HG02588 (cell line): ENCODE results near the gene SLC25A36.
"Not testable (repeated sequence)": the region's sequence is repeated elsewhere in the genome, so short reads cannot be mapped to it uniquely, and the experiment has no call there.

Experiments
- ATAC-seq: cut with Tn5 transposase; IDR thresholded peaks from one replicate; pipeline ENCODE4 v1.9.1; 2021; ENCODE audit warnings: mild to moderate bottlenecking, moderate library complexity; ENCODE audit not compliant: unreplicated experiment

The SLC25A36 gene

GRCh38 chr3:140987792-140988191 lies 46.2 kb downstream of the SLC25A36 start:
- ATAC-seq: not testable (repeated sequence)

- ATAC-seq: no peak
Observed at GRCh38 chr3:140994316-140994715, 52.7 kb downstream of the SLC25A36 start.

GRCh38 chr3:140994861-140995260 lies 53.2 kb downstream of the SLC25A36 start:
- ATAC-seq: not testable (repeated sequence)

GRCh38 chr3:140995881-140996280 lies 54.2 kb downstream of the SLC25A36 start:
- no peak for ATAC-seq

GRCh38 chr3:141000027-141000663 lies 58.5 kb downstream of the SLC25A36 start:
- ATAC-seq: peak; percentile 66

- no peak for ATAC-seq
Observed at GRCh38 chr3:141000686-141001085, 59.0 kb downstream of the SLC25A36 start.

GRCh38 chr3:141006344-141006743 lies 64.7 kb downstream of the SLC25A36 start:
- no peak for ATAC-seq

- ATAC-seq: no peak
Observed at GRCh38 chr3:141009496-141009895, 67.9 kb downstream of the SLC25A36 start.

- ATAC-seq: peak; percentile 70
Observed at GRCh38 chr3:141011232-141011996, 69.8 kb downstream of the SLC25A36 start.

GRCh38 chr3:141011997-141012262 lies 70.3 kb downstream of the SLC25A36 start:
- no peak for ATAC-seq

GRCh38 chr3:141012571-141012970 lies 70.9 kb downstream of the SLC25A36 start:
- ATAC-seq: no peak

- no peak for ATAC-seq
Observed at GRCh38 chr3:141015481-141015880, 73.8 kb downstream of the SLC25A36 start.

GRCh38 chr3:141017366-141018322 lies 76.0 kb downstream of the SLC25A36 start:
- ATAC-seq: not testable (repeated sequence)

- ATAC-seq: no peak
Observed at GRCh38 chr3:141019244-141019643, 77.6 kb downstream of the SLC25A36 start.

- no peak for ATAC-seq
Observed at GRCh38 chr3:141020143-141020830, 78.7 kb downstream of the SLC25A36 start.

- no peak for ATAC-seq
Observed at GRCh38 chr3:141021261-141021660, 79.6 kb downstream of the SLC25A36 start.
